Gastrocnemius medialis (tissue), 4 donors: ENCODE data around the gene MDM2. TPM values are rescaled to one million over a fixed set of nuclear protein-coding genes. Genes with fewer than 3 reads are reported as not detected.

Source experiments
- ATAC-seq, 2 donors: fragments of 150-250 bp; one replicate each; pipeline ENCODE4 v1.9.1; 2016
- DNase-seq, 2 donors: peaks; one replicate each; pipeline ENCODE4 v3.0.0-alpha.2; 2019
- H3K27ac ChIP-seq, 4 donors: fragments of 200-600 bp; sonication (generic); 1 replicate in 1 of 4; 2 replicates in 3 of 4; pipeline ENCODE4 v1.5.1; 2016 to 2018; ENCODE audit warnings: mild to moderate bottlenecking in 2 of 4, moderate library complexity in 1 of 4
- H3K27me3 ChIP-seq, 3 donors: fragments of 200-600 bp; sonication (generic) in 2 of 3; 1 replicate in 1 of 3; 2 replicates in 2 of 3; pipeline versions ENCODE4 v1.5.1 to v1.6.0; 2016 to 2019; ENCODE audit warnings: mild to moderate bottlenecking in 1 of 3, moderate library complexity in 1 of 3
- H3K36me3 ChIP-seq, 2 donors: fragments of 200-600 bp; sonication (generic) in 1 of 2; one replicate each; pipeline ENCODE4 v1.5.1; 2017 to 2018
- H3K4me1 ChIP-seq, 2 donors: fragments of 200-600 bp; sonication (generic) in 1 of 2; one replicate each; pipeline ENCODE4 v1.5.1; 2016 to 2017; ENCODE audit warnings: mild to moderate bottlenecking in 2 of 2
- H3K4me3 ChIP-seq, 4 donors: fragments of 200-600 bp; sonication (generic) in 3 of 4; 1 replicate in 1 of 4; 2 replicates in 3 of 4; pipeline ENCODE4 v1.5.1; 2016 to 2019; ENCODE audit warnings: mild to moderate bottlenecking in 2 of 4
- H3K9me3 ChIP-seq, 3 donors: fragments of 200-600 bp; sonication (generic) in 2 of 3; 1 replicate in 1 of 3; 2 replicates in 2 of 3; pipeline ENCODE4 v1.5.1; 2016 to 2019
- CTCF ChIP-seq, 5 experiments: fragments of 450-650 bp in 3 of 5; fragments of 200-600 bp in 2 of 5; sonication (generic) in 2 of 5; IDR thresholded peaks in 4 of 5; conservative IDR thresholded peaks in 1 of 5; 1 replicate in 4 of 5; 2 replicates in 1 of 5; pipeline ENCODE4 v1.5.1; 2016 to 2019; ENCODE audit warnings: antibody characterized with exemption in 5 of 5, mild to moderate bottlenecking in 3 of 5, moderate library complexity in 3 of 5
- POLR2A ChIP-seq, 2 donors: fragments of 450-650 bp; IDR thresholded peaks; one replicate each; pipeline ENCODE4 v1.6.1; 2017; ENCODE audit warnings: antibody characterized with exemption in 2 of 2, mild to moderate bottlenecking in 2 of 2, moderate library complexity in 2 of 2
- in situ Hi-C, 4 donors: fragments of 200-750 bp; cut with MboI; loops; one replicate each; pipeline versions ENCODE4 v1.15.0 to v1.8.0; 2017; ENCODE audit warnings: low sequenced_read_pairs in 4 of 4
- intact Hi-C: fragments of 100-400 bp; cut with DNase I; formaldehyde crosslinking; loops from one replicate; pipeline ENCODE4 v1.15.1; 2023; ENCODE audit warnings: low total_unique reads
- total RNA-seq, 4 donors: library from RNA; depleted of rRNA; stranded (reverse); fragments of >200 nt; gene quantifications; one replicate each; pipeline versions ENCODE4 v1.1.0 to v1.2.3, GENCODE V29; 2016

The MDM2 gene
- total RNA-seq, 4 donors from 2014 or later, result 61.6 to 92.2 (median 70.0) TPM

GRCh38 chr12:68768431-68768939 is 39.5 kb upstream of the MDM2 start:
- H3K36me3 ChIP-seq, result peaks cover 0 to 13% of the 10 kb centered on the region in 2 donors
- in situ Hi-C loops, result no loop called here
- no peak for TF ChIP-seq POLR2A (IDR thresholded peaks at IDR 0.05)
- H3K27ac ChIP-seq, result no peak overlapping the region
- no peak overlapping the region for H3K4me3 ChIP-seq
- intact Hi-C loops, result no loop called here
- H3K9me3 ChIP-seq, result no peaks in the 10 kb centered on the region
- H3K4me1 ChIP-seq, result no peaks in the 10 kb centered on the region
- H3K27me3 ChIP-seq, result no peaks in the 10 kb centered on the region
- no peak for DNase-seq
- no peak for ATAC-seq

GRCh38 chr12:68769941-68770340 is 38.0 kb upstream of the MDM2 start:
- in situ Hi-C loops (no loop called here), intact Hi-C loops (no loop called here)
- DNase-seq (no peak), ATAC-seq (no peak)
- TF ChIP-seq POLR2A (IDR thresholded peaks at IDR 0.05), result no peak
- no peak for TF ChIP-seq CTCF (IDR thresholded peaks at IDR 0.05 in 4 of 5, conservative IDR thresholded peaks at IDR 0.05 in 1 of 5)
- Histone ChIP-seq H3K27ac (no peak overlapping the region), H3K4me3 (no peak overlapping the region), H3K27me3 (no peaks in the 10 kb centered on the region), H3K36me3 (peaks cover 0 to 6% of the 10 kb centered on the region in 2 donors), H3K9me3 (no peaks in the 10 kb centered on the region), H3K4me1 (no peaks in the 10 kb centered on the region)

- Histone ChIP-seq H3K4me3 (no peak overlapping the region), H3K36me3 (peaks cover 0 to 6% of the 10 kb centered on the region in 2 donors), H3K27ac (no peak overlapping the region), H3K9me3 (no peaks in the 10 kb centered on the region), H3K27me3 (no peaks in the 10 kb centered on the region), H3K4me1 (no peaks in the 10 kb centered on the region)
- in situ Hi-C loops (no loop called here), intact Hi-C loops (no loop called here)
- ATAC-seq (no peak), DNase-seq (no peak)
- no peak for TF ChIP-seq CTCF (IDR thresholded peaks at IDR 0.05 in 4 of 5, conservative IDR thresholded peaks at IDR 0.05 in 1 of 5)
- TF ChIP-seq POLR2A (IDR thresholded peaks at IDR 0.05), result no peak
These were observed 36.6 kb upstream of the MDM2 start for GRCh38 chr12:68771223-68771925.

- in situ Hi-C loops, result no loop called here
- TF ChIP-seq POLR2A (IDR thresholded peaks at IDR 0.05) (no peak), CTCF (IDR thresholded peaks at IDR 0.05 in 4 of 5, conservative IDR thresholded peaks at IDR 0.05 in 1 of 5) (no peak)
- no peaks in the 10 kb centered on the region for H3K4me1 ChIP-seq
- ATAC-seq, result no peak
- H3K27me3 ChIP-seq, result no peaks in the 10 kb centered on the region
- H3K27ac ChIP-seq, result no peak overlapping the region
- H3K4me3 ChIP-seq, result no peak overlapping the region
- intact Hi-C loops, result no loop called here
- peaks cover 0 to 3% of the 10 kb centered on the region in 2 donors for H3K36me3 ChIP-seq
- no peak for DNase-seq
- no peaks in the 10 kb centered on the region for H3K9me3 ChIP-seq
These were observed 35.3 kb upstream of the MDM2 start for GRCh38 chr12:68772714-68773113.

GRCh38 chr12:68773582-68773981 is 34.4 kb upstream of the MDM2 start:
- DNase-seq (no peak), ATAC-seq (no peak)
- in situ Hi-C loops (no loop called here), intact Hi-C loops (no loop called here)
- no peak for TF ChIP-seq POLR2A (IDR thresholded peaks at IDR 0.05)
- TF ChIP-seq CTCF (IDR thresholded peaks at IDR 0.05 in 4 of 5, conservative IDR thresholded peaks at IDR 0.05 in 1 of 5), result no peak
- Histone ChIP-seq H3K27ac (no peak overlapping the region), H3K27me3 (no peaks in the 10 kb centered on the region), H3K4me3 (no peak overlapping the region), H3K36me3 (peaks cover 0 to 2% of the 10 kb centered on the region in 2 donors), H3K4me1 (no peaks in the 10 kb centered on the region), H3K9me3 (no peaks in the 10 kb centered on the region)
